Esophagus (tissue), 2 donors: ENCODE measurements around the gene CLEC1A. TPM values are rescaled to one million over a fixed set of nuclear protein-coding genes. Genes with fewer than 3 reads are reported as not detected.

Source experiments
- H3K27ac ChIP-seq, 2 donors: one replicate each; pipeline ENCODE4 v1.5.1; 2013; ENCODE audit warnings: low read depth in 2 of 2, mild to moderate bottlenecking in 2 of 2, inconsistent platforms in 1 of 2, low read length in 1 of 2, moderate library complexity in 1 of 2
- H3K27me3 ChIP-seq, 2 donors: one replicate each; pipeline ENCODE4 v1.6.1; 2013; ENCODE audit warnings: low read length in 2 of 2, control low read depth in 1 of 2, mild to moderate bottlenecking in 1 of 2; ENCODE audit not compliant: insufficient read depth in 2 of 2, control insufficient read depth in 1 of 2
- H3K36me3 ChIP-seq, 2 donors: one replicate each; pipeline ENCODE4 v1.6.1; 2013; ENCODE audit warnings: low read length in 1 of 2; ENCODE audit not compliant: control insufficient read depth in 2 of 2, insufficient read depth in 2 of 2
- H3K4me1 ChIP-seq, 2 donors: one replicate each; pipeline ENCODE4 v1.6.1; 2013; ENCODE audit warnings: low read length in 1 of 2; ENCODE audit not compliant: control insufficient read depth in 2 of 2, insufficient read depth in 2 of 2
- H3K4me3 ChIP-seq, 2 donors: one replicate each; pipeline ENCODE4 v1.5.1; 2013; ENCODE audit warnings: low read length in 2 of 2, mild to moderate bottlenecking in 2 of 2, low read depth in 1 of 2, moderate library complexity in 1 of 2
- H3K9me3 ChIP-seq, 2 donors: one replicate each; pipeline ENCODE4 v1.6.1; 2013; ENCODE audit warnings: mild to moderate bottlenecking in 2 of 2, low read depth in 1 of 2, low read length in 1 of 2, moderate library complexity in 1 of 2; ENCODE audit not compliant: control insufficient read depth in 2 of 2, insufficient read depth in 1 of 2
- WGBS, 2 donors: extraction: QIAGEN DNeasy Blood & Tissue Kit; methylation state at CpG; one replicate each; pipeline ENCODE4 v1.1.7; 2013; 5-methylcytosine and 5-hydroxymethylcytosine counted together
- polyA plus RNA-seq, 2 donors: library from polyadenylated mRNA; stranded (reverse); fragments of 200-250 nt; gene quantifications; one replicate each; pipeline ENCODE4 v1.2.3, GENCODE V29; 2013
- donor health status: healthy with polysubstance abuse.
- donor health status: Bipolar disorder and iron deficiency.

CLEC1A gene
- polyA plus RNA-seq, 2 donors: 1.2 to 1.4 TPM

DNA sequence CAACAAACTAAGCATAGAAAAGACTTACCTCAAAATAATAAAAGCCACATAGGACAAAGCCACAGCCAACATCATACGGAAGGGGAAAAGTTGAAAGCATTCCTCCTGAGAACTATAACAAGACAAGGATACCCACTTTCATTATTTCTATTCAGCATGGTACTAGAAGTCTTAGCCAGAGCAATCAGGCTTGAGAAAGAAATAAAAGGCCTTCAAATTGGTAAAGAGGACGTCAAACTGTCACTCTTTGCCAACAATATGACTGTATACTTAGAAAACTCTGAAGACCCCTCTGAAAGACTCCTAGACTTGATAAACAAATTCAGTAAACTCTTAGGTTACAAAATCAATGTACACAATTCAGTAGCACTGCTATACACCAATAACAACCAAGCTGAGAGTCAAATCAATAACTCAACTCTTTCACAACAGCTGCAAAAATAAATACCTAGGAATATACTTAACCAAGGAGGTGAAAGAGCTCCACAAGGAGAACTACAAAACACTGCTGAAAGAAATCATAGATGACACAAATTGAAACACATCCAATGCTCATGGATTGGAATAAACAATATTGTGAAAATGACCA, 11.6 kb upstream of the CLEC1A start:
- Histone ChIP-seq H3K4me3 (no peak overlapping the region), H3K27ac (no peak overlapping the region), H3K27me3 (no peaks in the 10 kb centered on the region), H3K9me3 (no peaks in the 10 kb centered on the region), H3K36me3 (no peaks in the 10 kb centered on the region), H3K4me1 (no peaks in the 10 kb centered on the region)
- WGBS, 2 donors: 90 to 92% methylated on average over 2 of the region's 2 CpGs

DNA sequence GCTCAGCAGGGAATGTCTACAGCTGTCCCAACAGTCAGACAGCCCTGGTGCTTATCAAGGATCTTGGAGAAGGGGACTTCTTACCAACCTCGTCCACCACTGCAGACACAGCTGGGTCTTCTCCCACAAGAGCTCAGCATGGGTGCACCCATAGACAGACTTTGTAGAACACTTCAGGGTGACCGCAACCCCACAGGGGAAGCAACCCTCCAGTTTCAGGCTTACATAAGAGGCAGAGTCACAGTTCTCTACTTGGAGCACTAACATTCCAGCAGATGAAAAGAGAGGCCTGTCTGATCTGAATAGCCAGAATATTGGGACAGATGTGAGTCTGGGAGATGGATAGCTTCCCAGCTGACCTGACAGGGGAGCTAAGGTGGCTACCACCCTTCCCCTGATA, 3.5 kb upstream of the CLEC1A start:
- Histone ChIP-seq H3K4me1 (peaks cover 0 to 7% of the 10 kb centered on the region in 2 donors), H3K27ac (no peak overlapping the region)

DNA sequence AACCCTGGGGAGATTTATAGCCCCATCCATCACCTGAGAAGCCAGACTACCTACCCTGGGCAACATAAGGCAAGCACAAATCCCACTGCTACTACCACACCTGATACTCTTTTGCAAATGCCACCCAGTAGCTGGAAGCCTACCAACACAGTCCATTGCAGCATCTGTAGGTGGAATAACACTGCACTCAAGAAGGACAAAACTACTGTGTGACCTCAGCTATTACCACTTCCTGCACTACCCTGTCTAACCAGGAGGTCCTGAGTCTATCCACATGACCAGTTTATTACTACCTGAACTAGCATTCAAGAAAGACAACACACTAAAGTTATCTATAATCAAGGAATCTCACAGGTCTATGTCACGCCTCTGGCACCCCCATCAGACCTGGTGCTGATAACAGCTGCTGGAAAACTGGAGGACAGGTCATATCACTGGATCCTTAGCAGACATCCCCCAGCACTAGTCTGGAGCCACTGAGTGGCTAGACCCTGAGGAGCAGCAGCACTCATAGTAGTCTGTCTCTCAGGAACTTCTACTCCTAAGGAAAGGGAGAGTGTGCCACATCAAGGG, 2.9 kb upstream of the CLEC1A start:
- 88 to 89% methylated on average over 1 of the region's 1 CpG for WGBS, 2 donors
- Histone ChIP-seq H3K27me3 (no peaks in the 10 kb centered on the region), H3K27ac (peak overlapping the region; percentile 11 to 63), H3K9me3 (no peaks in the 10 kb centered on the region), H3K4me3 (no peak overlapping the region), H3K36me3 (no peaks in the 10 kb centered on the region), H3K4me1 (peaks cover 0 to 7% of the 10 kb centered on the region in 2 donors)

More for the DNA sequence above, 3.5 kb upstream of the CLEC1A start:
- H3K4me3 ChIP-seq: no peak overlapping the region
- 66 to 69% methylated on average over 2 of the region's 2 CpGs for WGBS, 2 donors
- no peaks in the 10 kb centered on the region for H3K36me3 ChIP-seq
- no peaks in the 10 kb centered on the region for H3K9me3 ChIP-seq
- no peaks in the 10 kb centered on the region for H3K27me3 ChIP-seq

DNA sequence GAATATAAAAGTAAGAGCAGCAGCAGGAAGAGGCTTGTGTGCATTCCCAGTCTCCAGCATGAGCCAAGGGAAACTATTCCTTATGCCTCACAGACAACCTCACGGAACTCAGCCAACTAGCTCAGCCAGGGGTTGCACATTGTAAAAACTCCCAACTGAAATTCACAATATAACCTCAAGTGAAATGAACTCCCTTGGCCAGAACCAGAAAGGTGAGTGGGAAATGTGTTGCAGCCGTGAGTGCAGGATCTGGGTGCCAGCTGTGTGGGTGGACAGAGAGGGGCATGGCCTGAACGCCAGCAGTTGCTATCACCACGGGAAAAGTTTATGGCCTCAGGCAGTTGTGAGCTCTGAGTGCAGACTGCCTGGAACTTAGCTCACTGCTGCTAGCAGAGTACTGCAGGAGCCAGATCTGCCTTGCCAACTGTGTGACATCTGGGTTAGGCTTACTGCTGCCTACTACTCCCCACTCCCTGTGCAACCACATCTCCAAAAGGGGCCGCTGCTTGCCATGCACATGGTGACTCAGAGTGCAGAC, 2.3 kb upstream of the CLEC1A start:
- 16 to 38% methylated on average over 5 of the region's 5 CpGs for WGBS, 2 donors
- H3K27me3 ChIP-seq: no peaks in the 10 kb centered on the region
- H3K4me1 ChIP-seq: peaks cover 0 to 7% of the 10 kb centered on the region in 2 donors
- no peaks in the 10 kb centered on the region for H3K9me3 ChIP-seq
- H3K4me3 ChIP-seq: no peak overlapping the region
- H3K36me3 ChIP-seq: no peaks in the 10 kb centered on the region
- H3K27ac ChIP-seq: peak overlapping the region; percentile 34 to 63

DNA sequence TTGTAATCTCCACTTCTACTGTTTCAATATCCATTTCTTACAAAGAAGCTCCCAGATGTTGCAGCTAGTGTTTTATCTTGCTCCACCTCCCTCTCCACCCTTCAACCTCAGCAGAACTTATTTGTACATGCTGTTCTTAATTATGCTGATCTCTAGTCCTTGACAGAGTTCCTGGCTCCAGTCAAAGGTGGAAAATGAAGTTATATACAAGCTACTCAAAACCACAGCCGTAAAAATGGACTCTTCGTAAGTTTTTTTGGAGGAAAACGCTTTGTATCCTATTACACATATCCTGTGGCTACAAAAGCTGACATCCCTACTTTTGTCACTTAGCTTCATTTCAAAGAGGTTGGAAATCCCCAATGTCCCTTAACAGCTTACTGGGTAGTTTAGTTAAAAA, 1.3 kb downstream of the CLEC1A start:
- no peak overlapping the region for H3K27ac ChIP-seq
- no peak overlapping the region for H3K4me3 ChIP-seq
- H3K27me3 ChIP-seq: no peaks in the 10 kb centered on the region
- H3K36me3 ChIP-seq: no peaks in the 10 kb centered on the region
- peaks cover 0 to 7% of the 10 kb centered on the region in 2 donors for H3K4me1 ChIP-seq
- 51 to 56% methylated on average over 3 of the region's 3 CpGs for WGBS, 2 donors
- no peaks in the 10 kb centered on the region for H3K9me3 ChIP-seq

DNA sequence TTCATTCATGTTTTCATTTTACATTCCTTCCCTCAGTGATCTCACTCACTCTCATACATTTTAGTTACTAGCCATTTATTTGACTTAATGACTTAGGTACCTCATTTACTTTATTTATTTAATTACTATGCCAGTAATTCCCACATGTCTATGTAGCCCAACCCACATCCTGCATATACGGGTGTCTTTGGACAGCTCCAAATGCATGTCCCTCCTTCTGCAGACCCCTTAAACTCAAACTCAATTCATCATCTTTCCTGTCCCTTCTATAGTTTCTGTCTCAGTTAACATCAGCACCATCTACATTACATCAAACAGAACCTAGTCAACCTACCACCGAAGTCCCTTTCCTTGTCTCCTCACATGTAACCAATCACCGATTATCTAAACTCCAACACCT, 2.8 kb downstream of the CLEC1A start:
- Histone ChIP-seq H3K4me3 (no peak overlapping the region), H3K27me3 (no peaks in the 10 kb centered on the region), H3K9me3 (no peaks in the 10 kb centered on the region), H3K27ac (no peak overlapping the region), H3K36me3 (no peaks in the 10 kb centered on the region), H3K4me1 (no peaks in the 10 kb centered on the region)
- WGBS, 2 donors: 83 to 88% methylated on average over 3 of the region's 3 CpGs

DNA sequence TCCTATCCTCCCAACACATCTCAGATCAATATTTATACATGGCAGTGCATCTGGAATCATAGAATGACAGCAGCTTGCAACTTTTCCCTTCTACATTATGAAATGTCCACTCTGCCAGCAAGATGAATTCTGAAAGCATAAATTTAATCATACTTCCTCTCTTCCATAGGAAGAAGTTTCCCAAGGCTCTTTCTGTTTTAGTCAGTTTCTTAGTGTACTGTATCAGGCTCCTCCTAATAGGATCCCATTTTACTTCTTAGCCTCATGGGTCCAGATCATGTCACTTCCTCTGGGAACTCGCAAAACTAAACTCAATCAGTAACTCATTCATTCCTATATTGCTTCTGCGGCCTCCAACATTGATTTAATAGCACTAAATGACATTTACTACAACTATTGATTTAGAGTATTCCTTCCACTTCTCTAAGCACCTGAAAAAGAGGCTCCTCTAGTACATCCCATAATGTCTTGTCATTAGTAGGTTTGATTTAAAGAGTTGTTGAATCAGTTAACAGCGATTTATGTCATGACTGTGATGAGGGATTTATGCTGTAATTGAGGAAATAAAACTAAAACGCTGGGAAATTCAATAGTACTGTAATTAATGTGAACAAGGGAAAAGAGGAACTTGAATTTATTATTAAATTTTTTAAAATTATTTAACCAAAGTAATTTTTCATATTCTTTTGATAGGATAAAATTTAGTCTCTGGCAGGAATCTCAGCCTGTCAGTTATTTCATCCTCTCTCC, 4.0 kb downstream of the CLEC1A start:
- Histone ChIP-seq H3K9me3 (no peaks in the 10 kb centered on the region), H3K27me3 (no peaks in the 10 kb centered on the region), H3K27ac (no peak overlapping the region), H3K4me1 (no peaks in the 10 kb centered on the region), H3K36me3 (no peaks in the 10 kb centered on the region), H3K4me3 (no peak overlapping the region)
- 66 to 76% methylated on average over 4 of the region's 4 CpGs for WGBS, 2 donors

DNA sequence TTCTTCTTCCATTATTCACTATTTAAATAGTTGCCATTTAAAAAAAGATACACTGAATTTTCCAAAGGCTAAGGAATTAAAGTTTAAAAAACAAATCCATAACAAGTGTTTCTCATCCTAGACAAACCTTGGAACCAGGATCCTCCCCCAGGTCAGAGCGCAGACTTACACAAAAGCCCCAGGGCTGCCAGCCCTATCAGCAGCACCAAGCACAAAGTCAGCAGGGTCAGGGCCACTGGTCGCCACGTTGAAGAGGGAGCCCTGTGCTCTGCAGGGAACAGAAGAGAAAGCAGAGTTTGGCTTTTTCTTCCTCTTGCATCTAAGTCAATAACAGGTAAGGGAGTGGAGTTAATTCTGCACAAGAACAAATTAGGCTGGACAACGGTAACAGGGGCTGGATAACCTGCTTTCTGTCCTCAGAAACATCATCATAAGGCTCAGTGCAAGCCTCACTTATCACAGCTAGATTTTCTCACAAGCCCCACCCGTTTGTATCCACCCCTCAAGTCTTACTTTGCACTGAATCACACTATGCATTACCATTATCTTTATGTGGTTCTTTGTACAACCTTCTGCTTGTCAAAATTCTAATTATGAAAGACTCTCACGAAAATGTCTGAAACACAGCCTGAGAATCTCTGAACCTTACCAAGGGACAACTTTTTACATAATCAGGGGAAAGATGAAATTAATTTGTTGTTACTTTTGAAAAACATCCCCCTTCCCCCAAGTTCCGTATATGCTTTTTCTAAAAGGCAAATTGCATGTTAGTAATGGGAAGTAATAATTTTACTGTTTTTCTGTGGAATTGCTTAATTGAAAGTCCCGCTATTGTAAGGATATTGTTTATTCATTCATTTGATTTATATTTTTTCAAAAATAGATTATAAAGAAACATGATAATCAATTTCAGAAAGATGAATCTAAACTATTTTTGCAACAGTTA, 9.6 kb downstream of the CLEC1A start:
- no peaks in the 10 kb centered on the region for H3K9me3 ChIP-seq
- H3K36me3 ChIP-seq: no peaks in the 10 kb centered on the region
- no peak overlapping the region for H3K27ac ChIP-seq
- no peak overlapping the region for H3K4me3 ChIP-seq
- WGBS, 2 donors: 62 to 65% methylated on average over 8 of the region's 8 CpGs
- H3K4me1 ChIP-seq: no peaks in the 10 kb centered on the region
- no peaks in the 10 kb centered on the region for H3K27me3 ChIP-seq

DNA sequence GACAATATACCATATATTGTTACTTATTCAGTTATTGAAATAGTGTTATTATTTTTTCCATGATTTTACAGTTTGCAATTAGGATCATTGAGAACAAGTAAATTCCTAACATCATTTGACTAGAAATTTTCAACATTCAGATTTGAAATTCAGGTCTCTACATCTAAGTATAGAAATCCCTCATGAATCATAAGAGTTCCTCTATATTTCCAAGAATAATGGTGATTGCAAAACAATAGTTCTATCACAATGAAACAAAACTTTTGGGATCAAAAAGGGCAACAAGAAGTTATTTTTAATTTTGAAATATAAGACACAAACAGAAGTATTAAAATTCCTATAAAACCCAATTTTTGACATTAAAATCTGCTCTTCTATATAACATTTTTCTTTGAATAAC, 10.8 kb downstream of the CLEC1A start:
- Histone ChIP-seq H3K4me1 (no peaks in the 10 kb centered on the region), H3K27ac (no peak overlapping the region), H3K27me3 (no peaks in the 10 kb centered on the region), H3K36me3 (no peaks in the 10 kb centered on the region), H3K9me3 (peaks cover 0 to 3% of the 10 kb centered on the region in 2 donors), H3K4me3 (no peak overlapping the region)
